IPS-18c (cell line): Measurements from ENCODE around the gene PRRT1B.

ENCODE experiments used
- H3K4me3 ChIP-seq: 2 replicates; pipeline ENCODE4 v1.7.0; 2013; ENCODE audit warnings: low read depth, mild to moderate bottlenecking, low read length, moderate library complexity; ENCODE audit not compliant: insufficient read depth
- H3K9me3 ChIP-seq: one replicate; pipeline ENCODE4 v1.6.1; 2013; ENCODE audit warnings: mild to moderate bottlenecking, low read length, moderate library complexity; ENCODE audit not compliant: control insufficient read depth, insufficient read depth

Gene PRRT1B

DNA sequence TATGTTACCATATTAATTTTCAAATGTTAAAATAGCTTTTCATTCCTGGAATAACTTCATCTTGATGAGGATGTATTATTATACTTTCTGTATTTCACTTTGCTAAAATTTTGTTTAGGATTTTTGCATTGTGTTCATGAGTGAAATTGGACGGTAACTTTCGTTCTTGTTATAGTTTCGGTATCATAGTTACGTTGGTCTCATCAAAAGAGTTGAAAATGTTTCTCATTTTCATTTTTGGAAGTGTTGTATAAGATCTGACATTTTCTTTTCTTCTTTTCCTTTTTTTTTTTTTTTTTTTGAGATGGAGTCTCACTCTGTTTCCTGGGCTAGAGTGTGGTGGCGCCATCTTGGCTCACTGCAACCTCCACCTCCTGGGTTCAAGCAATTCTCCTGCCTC is 20.0 kb downstream of the PRRT1B start:
- Histone ChIP-seq H3K9me3 (no peaks in the 10 kb centered on the region), H3K4me3 (no peak overlapping the region)

DNA sequence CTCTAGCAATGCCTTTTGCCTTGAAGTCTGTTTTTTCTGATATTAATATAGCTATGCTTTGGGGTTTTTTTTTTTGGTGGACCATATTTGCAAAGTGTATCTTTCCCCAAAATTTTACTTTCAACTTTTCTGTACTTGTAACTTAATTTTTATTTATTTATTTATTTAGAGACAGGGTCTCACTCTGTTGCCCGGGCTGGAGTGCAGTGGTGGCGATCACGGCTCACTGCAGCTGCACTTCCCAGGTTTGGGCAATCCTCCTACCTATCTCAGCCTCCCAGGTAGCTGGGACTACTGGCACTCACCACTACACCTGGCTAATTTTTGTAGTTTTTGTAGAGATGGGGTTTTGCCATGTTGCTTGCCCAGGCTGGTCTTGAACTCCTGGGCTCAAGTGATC is 20.8 kb downstream of the PRRT1B start:
- Histone ChIP-seq H3K4me3 (no peak overlapping the region), H3K9me3 (no peaks in the 10 kb centered on the region)

DNA sequence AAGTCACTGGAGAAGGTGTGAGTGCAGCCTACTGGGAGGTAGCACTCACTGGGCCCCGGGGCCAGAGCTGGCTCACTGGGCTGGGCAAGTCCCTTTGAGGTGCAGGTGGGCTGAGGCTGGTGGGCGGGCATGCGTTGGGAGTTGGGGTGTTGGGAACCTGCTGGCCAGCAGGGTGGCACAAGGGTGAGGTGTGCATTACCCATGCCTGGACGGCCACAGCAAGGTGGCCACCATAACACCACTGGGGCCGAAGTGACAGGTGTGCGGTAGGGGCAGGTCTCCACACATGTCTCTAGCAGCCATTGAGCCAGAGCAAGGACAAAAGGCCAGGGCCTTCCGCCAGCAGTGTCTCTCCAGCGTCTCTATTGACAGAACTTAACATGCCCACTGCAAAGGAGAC is 22.6 kb downstream of the PRRT1B start:
- no peak overlapping the region for H3K4me3 ChIP-seq
- no peaks in the 10 kb centered on the region for H3K9me3 ChIP-seq

DNA sequence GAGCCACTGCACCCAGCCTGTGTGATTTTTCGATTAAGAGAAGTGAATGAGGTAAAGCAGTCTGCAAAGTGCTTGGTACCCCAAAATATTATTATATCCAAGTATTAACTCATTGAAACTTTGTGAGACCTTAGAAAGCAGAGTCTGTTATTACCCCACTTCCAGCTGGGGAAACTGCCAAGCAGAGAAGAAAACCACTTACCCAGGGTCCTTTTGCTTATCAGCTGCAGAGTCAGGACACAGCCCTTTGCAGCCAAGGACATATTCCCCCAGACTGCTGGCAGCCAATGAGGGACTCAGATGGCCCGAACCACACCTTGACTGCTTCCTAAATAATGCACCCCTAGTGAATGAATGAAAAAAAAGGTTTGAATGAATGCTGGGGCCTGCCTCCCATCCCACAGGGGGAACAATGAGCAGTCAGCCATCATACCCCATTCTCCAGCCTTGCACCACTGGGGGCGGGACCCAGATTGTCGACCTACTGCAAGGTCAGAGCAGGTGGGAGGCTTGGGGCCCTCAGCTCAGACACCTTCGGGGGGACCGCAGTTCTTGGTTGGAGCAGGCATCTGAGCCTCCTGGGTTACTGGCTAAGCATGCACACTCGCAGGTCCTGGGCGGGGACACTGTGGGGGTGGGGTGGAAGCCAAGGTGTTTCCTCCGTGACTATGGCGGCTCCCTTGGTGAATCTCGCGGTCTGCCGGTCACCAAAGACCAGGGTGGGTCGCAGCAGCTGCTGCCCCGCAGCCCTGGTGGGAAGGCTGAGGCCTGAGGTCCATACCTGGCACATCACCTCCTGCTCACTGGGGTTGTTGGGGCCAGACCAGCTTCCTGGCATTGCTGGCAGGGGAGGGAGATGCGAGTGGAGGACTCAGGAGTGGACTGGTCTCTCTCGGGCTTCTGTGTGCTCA is 29.7 kb downstream of the PRRT1B start:
- no peak overlapping the region for H3K4me3 ChIP-seq
- no peaks in the 10 kb centered on the region for H3K9me3 ChIP-seq

DNA sequence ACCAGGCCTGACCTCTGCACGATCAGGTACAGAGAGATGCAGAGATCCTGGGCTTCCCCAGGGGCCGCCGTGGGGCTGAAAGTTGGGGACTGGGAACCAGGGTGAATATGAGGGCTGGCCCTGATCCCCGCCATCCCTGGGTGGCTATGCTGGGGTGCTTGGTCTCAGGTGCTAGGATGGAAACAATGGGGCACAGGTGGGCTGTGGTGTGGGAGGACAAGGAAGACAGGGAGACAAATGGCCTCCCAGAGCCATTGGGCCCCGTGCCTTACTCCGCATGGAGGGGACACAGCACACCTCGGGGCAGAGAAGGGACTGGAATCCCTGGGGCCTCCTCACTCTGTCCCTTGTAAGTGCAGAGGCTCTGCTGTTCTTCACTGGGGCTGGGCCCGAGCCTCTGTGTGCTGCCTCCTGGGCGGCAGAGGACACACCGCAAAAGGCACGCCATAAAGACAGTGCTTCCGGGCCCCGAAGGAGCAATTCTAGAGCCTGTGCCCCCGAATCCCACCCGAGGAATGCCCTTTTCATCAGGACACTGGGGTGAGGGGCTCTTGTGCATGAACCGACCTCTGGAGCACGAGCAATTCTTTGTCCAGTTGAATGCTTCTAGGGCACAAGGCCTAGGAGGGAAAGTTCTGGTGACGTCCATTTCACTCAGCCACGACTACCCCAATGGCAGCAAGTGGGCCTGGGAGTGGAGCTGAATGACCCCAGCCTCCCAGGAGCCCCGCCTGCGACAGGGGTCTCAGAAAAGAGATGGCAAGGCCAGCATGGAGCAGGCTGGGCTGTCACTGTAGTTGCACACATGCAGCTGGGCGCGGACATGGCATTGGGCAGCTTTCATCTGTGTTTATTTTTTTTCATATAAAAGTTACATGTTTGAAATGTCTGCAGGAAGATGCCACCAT is 30.9 kb downstream of the PRRT1B start:
- Histone ChIP-seq H3K9me3 (no peaks in the 10 kb centered on the region), H3K4me3 (no peak overlapping the region)

DNA sequence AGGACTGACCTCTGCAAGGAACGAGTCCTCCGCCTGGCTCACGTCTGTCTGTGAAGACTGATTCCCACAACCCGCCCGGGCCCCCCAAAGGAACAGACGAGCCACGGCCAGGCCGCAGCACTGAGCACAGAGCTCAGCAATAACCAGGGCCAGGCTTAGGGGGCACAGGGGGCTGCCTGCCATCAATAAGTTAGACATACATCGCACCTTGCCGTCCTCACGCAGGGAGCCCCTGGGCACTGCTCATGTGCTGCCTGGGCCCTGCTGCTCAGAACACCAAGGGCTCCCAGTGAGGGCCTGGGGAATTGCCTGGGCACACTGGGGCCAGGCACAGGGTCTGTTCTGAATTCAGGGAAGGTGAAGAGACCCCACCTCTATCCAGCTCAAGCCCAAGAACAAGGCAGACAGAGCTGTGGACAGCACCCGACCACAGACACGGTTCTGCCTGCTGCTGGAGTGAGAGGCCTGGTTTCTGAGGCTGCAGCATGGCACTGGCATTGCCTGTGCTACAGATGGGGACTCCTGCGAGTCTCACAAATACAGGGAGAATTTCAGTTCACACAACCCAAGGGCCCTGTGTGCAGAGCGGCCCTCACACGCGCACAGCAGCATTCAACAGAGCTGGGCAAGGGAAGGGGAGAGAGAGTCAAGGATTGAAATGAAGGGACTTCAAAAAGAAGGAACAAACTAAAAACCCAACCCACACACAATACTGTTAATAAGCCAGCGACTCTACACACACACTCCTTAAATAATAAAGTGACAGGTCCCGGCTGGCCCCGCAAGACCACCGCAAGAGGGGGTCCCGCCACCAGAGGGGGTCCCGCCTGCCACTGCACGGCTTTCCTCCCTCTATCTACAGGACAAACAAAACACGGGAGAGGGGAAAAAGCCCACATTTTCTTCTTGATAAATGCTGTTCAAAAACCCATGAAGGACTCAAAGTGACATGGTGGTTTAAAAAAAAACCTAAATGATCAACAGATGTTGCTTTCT is 32.0 kb downstream of the PRRT1B start:
- H3K4me3 ChIP-seq = no peak overlapping the region
- no peaks in the 10 kb centered on the region for H3K9me3 ChIP-seq

DNA sequence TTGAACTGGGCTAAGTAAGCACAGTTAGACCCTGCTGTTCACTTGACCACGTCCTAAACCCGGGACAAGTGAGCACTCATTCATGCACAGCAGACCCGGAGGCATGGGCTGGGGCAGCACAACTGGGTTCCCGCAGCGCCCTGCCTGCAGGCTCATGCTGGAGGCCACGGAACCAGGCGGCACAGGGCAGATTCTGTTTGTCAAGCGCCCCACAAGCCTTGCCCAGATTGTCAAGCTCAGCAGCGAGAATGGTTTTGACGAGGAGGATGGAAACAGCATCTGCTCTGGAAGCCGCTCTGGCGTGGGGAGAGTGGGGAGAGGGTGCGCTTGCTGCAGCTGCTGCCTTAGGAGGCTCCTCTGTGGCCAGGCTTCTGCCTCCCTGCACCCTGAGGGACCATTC is 32.7 kb downstream of the PRRT1B start:
- no peak overlapping the region for H3K4me3 ChIP-seq
- no peaks in the 10 kb centered on the region for H3K9me3 ChIP-seq

DNA sequence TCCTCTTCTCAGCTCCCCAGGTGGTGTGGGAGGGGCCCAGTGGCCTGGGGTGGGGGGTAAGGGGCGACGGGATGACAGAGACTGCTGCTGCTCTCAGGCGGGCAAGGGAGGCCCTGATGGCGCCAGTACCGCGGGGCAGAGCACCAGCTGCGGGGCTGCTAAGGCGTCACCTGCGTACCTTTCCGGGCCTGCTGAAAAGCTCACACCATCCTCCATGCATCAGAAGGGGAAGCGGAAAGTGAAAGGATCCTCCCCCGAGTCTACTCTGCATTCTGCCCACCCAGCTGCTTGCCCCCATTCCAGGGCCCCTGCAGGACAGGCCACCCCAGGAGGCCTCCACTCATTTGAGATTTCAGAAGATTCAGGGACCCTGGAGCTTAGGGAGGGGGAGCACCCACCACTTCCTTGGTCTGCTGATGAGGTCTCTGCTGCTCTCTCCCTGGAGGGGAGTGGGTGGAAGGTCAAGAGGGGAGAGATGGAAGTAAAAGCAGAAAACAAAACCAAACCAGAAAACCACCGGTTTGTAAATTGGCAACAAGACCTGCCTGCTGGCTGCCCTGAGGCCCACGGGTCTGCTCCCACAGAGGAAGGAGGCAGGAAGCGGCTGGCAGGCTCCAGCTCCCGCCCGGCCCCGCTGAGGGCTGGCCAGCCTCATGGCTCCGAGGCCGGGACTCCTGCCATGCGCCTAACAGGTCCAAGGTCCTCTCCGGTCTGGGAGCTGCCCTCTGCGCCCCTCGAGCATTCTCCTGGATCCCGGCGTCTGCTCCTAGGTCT is 33.6 kb downstream of the PRRT1B start:
- no peak overlapping the region for H3K4me3 ChIP-seq
- no peaks in the 10 kb centered on the region for H3K9me3 ChIP-seq

DNA sequence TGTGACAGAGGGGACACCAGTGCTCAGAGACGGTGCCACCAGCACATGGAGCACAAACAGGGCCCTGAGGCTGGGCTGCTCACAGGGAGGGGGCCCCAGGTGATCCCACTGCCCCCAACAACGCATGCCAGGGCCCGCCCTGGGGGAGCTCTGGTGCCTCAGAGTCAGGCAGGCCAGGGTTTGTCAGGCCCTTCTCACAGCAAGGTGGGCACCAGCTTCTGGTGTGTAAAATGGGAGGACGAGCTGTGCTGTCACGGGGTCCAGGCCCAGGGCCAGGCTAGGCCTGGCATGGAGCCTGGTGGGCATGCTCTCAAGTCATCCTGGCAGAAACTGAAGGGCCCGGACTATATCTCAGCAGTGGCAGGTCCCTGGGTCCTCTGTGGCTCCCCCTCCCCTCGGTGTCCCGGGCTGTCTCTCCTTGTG is 34.5 kb downstream of the PRRT1B start:
- H3K4me3 ChIP-seq = no peak overlapping the region
- H3K9me3 ChIP-seq = no peaks in the 10 kb centered on the region

DNA sequence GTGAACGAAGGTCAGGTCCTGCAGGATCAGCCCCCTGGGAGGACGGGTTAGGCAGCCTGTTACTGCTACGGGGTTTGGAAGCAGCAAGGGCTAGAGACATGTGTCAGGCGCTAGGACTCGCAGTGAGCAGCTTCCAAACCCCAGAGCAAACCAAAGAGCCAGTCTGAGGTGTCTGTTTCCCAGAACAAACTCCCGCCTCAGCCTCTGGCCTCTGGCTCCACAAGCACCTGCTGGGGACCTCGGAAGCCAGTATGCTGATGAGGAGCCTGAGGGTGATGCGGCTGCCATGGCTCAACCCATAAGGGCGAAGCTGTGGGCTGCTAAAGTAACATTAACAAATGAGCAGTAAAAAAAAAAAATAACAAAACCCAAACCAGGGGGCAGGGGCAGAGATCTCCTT is 35.0 kb downstream of the PRRT1B start:
- H3K9me3 ChIP-seq = no peaks in the 10 kb centered on the region
- H3K4me3 ChIP-seq = no peak overlapping the region

DNA sequence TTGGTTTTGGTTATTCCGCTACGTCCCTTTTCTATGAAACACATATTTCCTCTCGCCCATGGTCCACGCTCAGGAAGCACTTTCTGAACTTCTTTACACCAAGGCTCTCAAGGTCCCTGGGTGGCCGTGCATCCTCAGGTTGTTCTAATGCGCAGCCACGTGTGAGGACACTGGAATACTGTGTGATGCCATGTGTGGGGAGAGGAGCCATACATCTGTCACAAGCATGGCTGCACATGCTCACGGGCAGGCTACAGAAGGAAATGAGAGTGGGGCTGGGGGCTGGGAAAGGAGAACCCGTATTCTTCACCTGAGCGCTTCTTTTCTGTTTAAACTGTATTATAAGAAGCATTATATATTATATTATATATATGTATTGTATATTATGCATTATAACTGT is 36.7 kb downstream of the PRRT1B start:
- Histone ChIP-seq H3K4me3 (no peak overlapping the region), H3K9me3 (no peaks in the 10 kb centered on the region)

DNA sequence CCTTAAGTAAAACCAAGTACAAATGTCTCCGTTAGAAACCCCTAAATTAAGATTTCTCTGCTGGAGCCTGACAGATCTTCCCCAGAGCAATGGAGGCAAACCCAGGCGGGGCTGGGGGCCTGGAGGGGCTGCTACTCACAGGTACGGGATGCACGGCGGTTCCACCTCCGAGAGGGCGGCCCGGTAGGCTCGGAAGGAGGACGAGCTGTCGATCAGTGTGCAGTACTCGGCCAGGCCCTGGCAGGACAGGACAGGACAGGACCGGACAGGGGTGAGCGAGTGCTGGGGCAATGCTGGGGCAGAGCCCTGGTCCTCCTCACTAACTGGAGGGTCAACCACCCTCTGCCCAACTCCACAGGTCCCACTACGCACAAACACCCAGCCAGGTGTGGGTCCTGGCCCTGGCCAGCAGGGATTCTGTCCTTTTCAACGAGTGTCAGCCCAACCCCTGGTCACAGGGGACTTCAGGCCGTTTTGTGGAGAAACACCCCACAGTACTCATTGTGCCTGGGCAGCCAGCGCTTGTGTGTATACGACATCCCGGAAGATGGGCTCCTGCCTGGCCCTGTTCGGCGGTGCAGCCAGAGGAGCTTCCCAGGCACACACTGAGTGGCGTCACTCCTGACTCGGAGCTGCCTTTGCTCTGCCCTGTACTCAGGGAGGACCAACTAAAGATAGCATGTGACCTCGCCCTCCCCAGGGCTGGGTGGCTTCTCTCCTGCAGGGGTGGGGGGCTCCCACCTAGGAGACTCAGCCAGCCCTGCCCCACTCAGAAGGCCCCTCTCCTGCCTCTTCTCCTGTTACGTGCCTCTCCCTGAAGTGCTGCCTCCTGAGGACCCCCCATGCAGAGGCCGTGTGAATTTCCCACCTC is 37.4 kb downstream of the PRRT1B start:
- H3K4me3 ChIP-seq = no peak overlapping the region
- no peaks in the 10 kb centered on the region for H3K9me3 ChIP-seq

DNA sequence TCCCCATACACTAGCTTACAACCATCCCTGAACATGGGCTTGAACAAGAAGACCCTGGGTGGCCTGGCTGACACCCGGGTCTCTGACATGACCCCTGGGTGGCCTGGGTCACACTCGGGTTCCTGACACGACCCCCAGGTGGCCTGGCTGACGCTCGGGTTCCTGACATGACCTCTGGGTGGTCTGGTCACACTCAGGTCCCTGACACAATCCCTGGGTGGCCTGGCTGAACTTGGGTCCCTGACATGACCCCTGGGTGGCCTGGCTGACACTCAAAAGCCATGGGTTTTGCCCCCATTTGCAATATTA is 38.0 kb downstream of the PRRT1B start:
- H3K9me3 ChIP-seq = no peaks in the 10 kb centered on the region
- no peak overlapping the region for H3K4me3 ChIP-seq

DNA sequence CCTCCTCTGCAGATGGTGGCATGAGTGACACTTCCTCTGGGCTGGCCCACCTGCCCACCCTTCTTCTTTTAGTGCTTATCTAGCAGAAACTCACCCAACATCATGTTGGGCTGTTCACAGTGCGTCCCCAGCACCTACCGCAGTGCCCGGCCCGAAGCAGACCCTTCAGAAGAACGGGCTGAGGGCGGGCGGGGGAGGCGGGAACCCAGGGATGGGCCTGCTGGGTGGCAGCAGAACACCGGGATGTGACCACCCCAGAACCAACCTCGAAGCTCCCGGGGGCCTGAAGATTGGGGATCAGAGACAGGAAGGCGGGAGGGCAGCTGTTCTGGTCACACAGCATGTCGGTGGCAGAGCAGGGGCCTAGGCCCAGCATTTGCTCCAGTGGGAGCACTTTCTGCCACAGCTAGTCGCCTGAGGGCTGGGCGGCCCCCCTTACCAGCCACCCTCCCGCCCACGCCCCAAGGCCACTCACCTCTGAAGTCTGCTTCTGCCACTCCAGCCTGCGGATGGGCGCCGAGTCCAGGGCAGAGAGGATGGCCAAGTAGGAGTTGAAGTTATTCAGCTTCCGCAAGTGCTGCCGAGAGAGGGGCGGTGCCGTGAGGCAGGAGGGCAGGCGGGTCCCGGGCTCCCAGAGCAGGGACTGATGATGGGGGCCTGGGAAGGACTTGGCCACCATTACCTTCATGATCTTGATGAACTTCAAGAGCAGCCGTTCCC is 38.7 kb downstream of the PRRT1B start:
- Histone ChIP-seq H3K9me3 (no peaks in the 10 kb centered on the region), H3K4me3 (no peak overlapping the region)

DNA sequence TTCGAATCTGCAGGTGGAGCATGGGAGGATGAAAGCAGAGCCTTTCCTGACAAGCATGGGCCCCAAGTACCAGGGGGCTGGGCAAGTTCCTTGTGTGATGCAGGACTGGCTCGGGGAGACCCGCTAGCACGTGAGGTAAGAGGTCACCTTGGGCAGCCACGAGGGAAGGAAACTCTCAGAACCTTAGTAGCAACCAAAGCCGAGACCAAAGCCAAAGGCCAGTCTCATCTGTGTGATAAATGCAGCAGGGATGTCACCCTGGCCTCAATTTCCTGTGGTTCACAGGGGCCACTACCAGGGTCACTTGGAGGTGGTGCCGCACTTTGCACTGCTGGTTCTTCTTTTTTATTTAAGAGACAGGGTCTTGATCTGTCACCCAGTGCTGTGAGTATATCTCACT is 39.5 kb downstream of the PRRT1B start:
- no peaks in the 10 kb centered on the region for H3K9me3 ChIP-seq
- H3K4me3 ChIP-seq = no peak overlapping the region
